ENCODE results near the gene FLCN. TPM values are rescaled to one million over a fixed set of nuclear protein-coding genes. Genes with fewer than 3 reads are reported as not detected.

FLCN gene
- polyA plus RNA-seq, 2 of the 4 experiments (the other 2 are of a cell fraction), result 14.2 to 25.1 TPM

- TF ChIP-seq ELK1 (IDR thresholded peaks at IDR 0.05; ENCODE audit: low read depth, low read length) (no peak), MAX (IDR thresholded peaks at IDR 0.05) (peak; percentile 95), KDM1A (IDR thresholded peaks at IDR 0.05; ENCODE audit: low read depth) (no peak), RNF2 (IDR thresholded peaks at IDR 0.05; ENCODE audit: borderline replicate concordance, low read depth) (no peak), HMGXB4 (CRISPR knock-in tag; IDR thresholded peaks at IDR 0.05; ENCODE audit: borderline replicate concordance) (no peak; the same call in 1 of the 2 replicates), TFCP2L1 (CRISPR knock-in tag; IDR thresholded peaks at IDR 0.05) (peak; percentile 80), RCOR1 (IDR thresholded peaks at IDR 0.05; ENCODE audit: low read depth, low read length) (no peak), FOXS1 (CRISPR knock-in tag; IDR thresholded peaks at IDR 0.05) (no peak), PBX3 (IDR thresholded peaks at IDR 0.05) (peak; percentile 90), CHD2 (IDR thresholded peaks at IDR 0.05; ENCODE audit: low read length, partially characterized antibody) (peak; percentile 91), CBX2 (IDR thresholded peaks at IDR 0.05; ENCODE audit: borderline replicate concordance, low read depth) (no peak), JUNB (IDR thresholded peaks at IDR 0.05) (no peak), EP300 (IDR thresholded peaks at IDR 0.05) (no peak), HEYL (CRISPR knock-in tag; IDR thresholded peaks at IDR 0.05) (no peak), SREBF2 (IDR thresholded peaks at IDR 0.05) (no peak), NPAS2 (CRISPR knock-in tag; IDR thresholded peaks at IDR 0.05; ENCODE audit: borderline replicate concordance) (no peak), CHD4 (IDR thresholded peaks at IDR 0.05; ENCODE audit: borderline replicate concordance) (no peak), ZNF302 (CRISPR knock-in tag; IDR thresholded peaks at IDR 0.05) (no peak), POLR2A (IDR thresholded peaks at IDR 0.05; ENCODE audit: low read length) (peak; percentile 77), HOXB5 (CRISPR knock-in tag; IDR thresholded peaks at IDR 0.05) (0 out of 2 replicates have a peak, but pooled peaks have one; percentile 61), SMC3 (IDR thresholded peaks at IDR 0.05) (no peak), HDAC2 (IDR thresholded peaks at IDR 0.05) (no peak), MAZ (IDR thresholded peaks at IDR 0.05; ENCODE audit: borderline replicate concordance, low read depth, low read length) (no peak), CBX8 (IDR thresholded peaks at IDR 0.05) (no peak), ZFP36 (IDR thresholded peaks at IDR 0.05; ENCODE audit: borderline replicate concordance, partially characterized antibody) (no peak), USF2 (IDR thresholded peaks at IDR 0.05) (no peak)
These were observed 43.9 kb upstream of the FLCN start, which contains the start of gene COPS3 (continued) for GRCh38 chr17:17280613-17281549.

All from A549 (cell line).